ENCODE data around the gene NHSL1. TPM values are rescaled to one million over a fixed set of nuclear protein-coding genes. Genes with fewer than 3 reads are reported as not detected.
A peak's percentile ranks its signal among the peaks of the same experiment; 100 is the strongest.
"Not testable (repeated sequence)": the region's sequence is repeated elsewhere in the genome, so short reads cannot be mapped to it uniquely, and the experiment has no call there.

Gene NHSL1
- total RNA-seq, 1 donor from 2014 or later: 30.2 TPM

DNA sequence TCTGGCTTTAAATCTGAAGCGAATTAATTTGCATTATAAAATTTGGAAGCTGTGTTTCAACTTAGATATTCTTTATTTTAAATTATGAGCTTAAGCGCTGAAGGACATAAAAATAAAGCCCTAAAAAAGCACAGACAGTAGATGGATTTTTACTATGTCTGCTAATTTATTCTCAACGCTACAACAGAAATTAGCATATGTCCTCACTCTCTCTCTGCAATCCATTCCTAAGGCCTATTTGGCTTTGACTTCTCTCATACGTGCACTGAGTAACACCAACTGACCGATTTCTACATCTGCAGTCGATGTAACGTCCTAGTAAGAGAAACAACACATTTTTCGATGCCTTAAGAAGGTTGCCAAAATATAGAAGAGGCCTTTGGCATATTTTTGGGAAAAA lies 71.6 kb downstream of the NHSL1 start:
- no peak for DNase-seq (ENCODE audit: low read depth in 2 of 2)

DNA sequence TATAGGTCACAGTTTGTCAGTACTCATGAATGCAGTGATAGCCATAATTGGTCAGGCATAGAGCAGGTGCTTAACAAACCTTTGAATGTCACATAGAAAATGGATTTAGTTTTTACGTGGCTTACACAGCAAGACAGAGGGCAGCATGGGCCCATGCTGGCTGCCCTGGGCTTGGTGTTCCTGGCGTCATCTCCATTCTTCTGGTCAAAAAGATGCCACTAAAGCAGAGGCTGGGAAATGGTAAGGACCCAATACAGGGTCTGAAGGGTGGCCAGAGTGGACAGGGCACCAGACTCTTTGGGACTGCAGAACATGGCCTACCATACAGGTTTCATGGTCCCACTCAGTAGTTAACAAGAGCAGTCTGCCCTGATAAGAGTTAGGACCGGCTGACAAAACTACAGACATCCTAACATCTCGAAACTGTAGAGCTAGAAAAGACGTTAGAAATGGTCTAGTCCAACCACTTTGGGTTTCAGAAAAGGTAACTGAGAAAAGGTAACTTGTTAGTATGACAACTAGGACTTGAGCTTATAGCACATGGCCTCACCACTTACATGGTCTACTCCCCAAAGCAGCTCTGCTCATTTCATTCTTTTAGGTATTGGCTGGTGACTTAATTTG lies 72.7 kb downstream of the NHSL1 start:
- no peak for DNase-seq (ENCODE audit: low read depth in 2 of 2)

DNA sequence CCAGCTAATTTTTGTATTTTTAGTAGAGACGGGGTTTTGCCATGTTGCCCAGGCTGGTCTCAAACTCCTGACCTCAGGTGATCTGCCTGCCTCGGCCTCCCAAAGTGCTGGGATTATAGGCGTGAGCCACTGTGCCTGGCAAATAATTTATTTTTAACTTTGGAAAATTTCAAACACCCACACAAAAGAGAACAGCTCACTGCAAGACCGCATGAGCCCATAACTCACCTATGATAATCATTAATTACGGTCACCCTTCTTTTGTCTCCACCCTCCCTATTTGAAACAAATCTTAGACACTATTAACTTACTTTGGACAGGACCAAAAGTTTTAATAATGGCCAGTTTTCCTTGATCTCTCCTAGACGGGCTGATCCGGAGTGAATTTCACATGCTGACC lies 74.0 kb downstream of the NHSL1 start:
- not testable (repeated sequence) for DNase-seq (ENCODE audit: low read depth in 2 of 2)

DNA sequence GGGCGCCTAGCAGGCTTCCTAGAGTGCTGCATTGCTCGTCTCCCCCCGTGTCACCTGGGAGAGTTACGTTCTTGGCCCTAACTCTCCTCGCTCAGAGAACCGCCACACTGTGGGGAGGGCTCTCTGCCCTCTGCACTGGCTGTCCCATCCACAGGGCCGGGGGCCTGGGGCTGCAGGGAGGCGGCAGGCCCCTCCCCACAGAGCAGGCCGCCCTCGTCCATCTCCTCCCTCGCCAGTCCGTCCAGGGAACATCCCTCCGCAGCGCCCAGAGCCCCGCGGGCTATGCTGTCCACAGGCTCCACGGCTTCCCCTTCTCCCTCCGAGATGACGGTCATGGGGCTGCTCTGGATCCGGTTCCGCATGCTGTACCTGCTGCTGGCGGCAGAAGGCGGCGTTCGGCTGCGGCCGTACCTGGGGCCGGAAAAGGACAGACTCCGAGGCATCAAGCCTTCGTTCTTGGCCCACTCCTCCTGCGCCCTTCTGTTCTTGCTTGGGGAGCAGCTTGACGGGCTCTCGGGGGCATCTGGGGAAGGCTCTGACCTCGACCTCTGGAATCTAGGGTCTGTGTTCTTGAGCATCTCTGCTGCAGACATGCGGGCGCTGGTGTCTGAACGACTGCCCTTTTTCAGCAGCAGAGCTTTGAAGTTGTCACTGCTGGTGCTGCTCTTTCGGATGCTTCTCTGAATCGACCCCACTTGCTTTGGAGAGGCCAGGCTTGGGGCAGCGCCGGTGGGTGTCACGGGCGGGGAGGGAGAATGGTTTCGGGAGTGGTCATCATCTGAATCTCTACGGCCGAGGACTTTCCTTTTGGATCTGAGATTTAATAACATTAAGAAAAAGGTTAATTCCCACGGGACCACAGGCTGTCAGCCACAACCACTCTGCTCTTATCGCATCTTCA lies 75.0 kb downstream of the NHSL1 start:
- no peak for DNase-seq (ENCODE audit: low read depth in 2 of 2)

DNA sequence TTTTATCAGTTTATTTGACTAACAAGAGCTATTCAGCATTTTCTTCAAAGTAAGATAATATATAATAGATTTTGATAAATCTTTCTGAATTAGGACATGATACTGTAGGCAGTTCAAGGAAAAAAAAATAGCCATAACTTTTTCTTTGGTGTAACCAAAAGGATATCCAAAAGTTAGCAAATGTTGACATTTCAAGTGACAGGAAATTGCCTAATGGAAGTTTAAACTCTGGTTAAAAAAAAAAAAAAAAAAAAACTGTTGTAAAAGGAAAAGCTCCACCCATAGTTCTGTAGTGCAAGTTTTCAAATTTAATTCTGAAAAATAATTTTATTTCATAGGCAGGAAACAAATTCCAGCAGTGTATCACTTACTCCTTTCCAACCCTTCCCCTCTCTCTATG lies 76.4 kb downstream of the NHSL1 start:
- peak in 1 of 2 donors; percentile 74 for DNase-seq (ENCODE audit: low read depth in 2 of 2)

DNA sequence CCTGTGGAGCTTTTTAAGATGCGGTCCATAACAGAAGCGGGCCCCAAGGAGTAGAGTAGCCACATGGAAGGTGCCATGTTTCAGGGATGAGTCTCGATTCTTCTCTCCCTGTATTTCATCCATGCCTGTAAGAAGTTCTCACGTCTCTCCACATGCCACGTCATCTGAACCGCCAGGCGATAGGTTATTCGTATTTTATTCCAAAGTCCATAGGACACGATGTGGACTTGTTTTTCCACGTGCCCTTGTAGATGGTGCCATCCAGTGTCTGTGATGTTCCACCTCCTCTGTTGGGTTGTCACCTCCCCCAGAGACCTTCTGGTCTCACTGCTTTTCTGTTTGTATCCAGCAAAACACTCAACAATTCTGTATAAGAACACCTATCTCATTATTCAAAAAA lies 77.7 kb downstream of the NHSL1 start:
- DNase-seq (ENCODE audit: low read depth in 2 of 2): no peak

DNA sequence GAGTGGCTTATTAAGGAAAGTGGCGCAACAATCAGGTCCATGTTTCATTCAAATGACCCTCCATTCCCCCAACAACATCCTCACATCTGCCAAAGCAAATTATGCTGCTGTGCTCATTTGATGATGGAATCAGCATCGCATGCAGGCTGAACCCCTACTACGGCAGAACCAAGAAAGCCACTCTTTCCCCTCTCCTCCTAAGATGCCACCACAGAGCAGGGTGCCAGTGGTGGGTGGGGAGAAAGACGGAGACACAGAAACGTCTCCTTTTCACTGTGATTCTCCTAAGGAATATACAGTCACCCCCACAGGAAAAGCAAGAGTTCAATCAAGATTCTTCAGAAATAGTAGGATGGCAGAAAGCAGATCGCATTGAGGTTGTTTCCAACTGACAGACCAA lies 78.2 kb downstream of the NHSL1 start:
- DNase-seq (ENCODE audit: low read depth in 2 of 2): no peak

DNA sequence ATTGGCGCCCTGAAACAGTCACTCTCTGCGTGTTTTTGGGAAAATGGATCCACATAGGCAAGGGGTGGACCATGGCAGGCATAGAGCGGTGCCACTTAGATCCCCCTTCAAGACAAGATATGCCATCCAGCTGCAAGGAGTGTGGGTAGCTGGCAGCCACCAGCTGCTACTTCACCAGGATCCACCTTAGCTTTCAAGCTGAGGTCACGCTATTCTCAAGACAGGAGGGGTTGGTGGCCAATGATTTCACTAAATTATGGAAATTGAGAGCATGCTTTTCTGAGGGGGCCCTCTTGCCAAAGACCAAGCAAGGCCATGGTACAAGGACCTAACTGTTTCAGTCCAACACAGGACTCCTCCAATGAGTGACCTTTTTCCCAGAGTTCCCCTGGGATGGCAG lies 78.9 kb downstream of the NHSL1 start:
- DNase-seq (ENCODE audit: low read depth in 2 of 2): no peak

DNA sequence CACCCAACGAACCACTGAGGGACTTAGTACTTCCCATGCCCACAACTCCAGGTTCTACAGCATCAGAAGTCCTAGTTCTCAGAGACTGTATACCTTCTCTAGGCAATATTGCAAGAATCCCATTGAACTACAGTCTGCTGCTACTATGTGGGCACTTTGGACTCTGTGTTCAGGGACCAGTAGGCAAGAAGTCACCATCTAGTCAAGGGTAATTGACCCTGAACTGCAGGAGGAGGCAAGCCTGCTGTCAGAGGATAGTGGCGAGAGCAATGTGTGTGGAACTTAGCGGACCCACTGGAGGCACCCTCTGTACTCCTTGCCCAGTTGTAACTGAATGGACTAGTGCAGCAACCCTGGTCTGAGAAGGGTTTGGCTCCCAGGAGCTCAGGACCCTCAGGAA lies 79.5 kb downstream of the NHSL1 start:
- DNase-seq (ENCODE audit: low read depth in 2 of 2): no peak

DNA sequence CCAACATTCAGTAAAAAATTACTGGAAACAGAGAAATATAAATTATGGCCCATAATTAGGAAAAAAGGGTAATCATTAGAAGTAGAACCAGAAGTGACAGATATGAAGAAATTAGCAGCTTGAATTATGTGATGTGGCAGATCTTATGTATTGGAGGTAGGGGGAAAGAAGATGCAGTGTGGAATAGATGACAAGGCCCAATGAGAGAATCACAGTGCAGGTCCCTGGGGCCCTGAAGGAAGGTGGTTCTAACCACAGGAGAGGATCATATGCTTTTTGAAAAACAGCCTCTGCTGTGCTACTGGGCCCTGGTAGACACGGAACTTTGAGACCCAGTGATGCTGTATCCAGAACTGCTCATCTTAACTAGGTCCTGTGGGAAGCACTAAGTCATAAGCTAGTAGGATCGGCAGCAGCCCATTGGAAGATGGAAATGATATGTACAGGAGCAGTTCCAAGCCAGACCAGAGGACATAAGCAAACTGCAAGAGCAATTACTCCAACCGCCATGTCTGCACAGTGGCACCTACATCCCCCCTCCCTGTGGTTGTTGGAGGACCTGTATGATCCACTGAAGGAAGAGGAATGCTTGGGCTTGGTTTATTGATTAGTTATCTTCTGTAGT lies 81.1 kb downstream of the NHSL1 start:
- no peak for DNase-seq (ENCODE audit: low read depth in 2 of 2)

DNA sequence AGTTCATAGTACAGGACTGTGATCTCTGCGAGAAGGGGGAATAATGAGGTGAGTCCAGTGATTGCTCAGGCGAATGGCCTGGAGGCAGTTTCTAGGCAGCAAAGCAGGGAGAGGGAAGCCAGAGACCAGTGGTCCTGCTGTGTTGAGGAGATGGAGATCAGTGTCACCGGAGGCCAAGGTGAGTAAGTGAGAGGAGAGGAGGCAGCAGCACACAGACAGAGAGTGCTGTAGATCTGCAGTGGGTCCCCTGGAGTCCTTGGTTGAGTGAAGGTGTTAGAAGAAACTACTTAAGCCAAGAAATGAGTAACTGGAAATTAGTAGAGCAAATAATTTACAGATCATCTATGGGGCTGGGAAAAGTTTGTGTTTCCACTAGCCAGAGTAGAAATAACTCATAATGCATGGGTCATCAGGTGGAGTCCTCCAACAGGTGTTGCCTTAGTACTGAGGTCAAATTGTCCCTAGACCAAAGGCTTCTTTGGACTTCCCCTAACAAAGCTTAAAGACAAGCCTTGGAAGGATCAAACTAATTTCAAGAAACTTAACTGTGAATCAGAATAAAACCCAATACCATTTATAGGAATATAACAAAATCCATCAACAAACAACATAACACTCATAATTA lies 81.7 kb downstream of the NHSL1 start:
- DNase-seq (ENCODE audit: low read depth in 2 of 2): no peak

DNA sequence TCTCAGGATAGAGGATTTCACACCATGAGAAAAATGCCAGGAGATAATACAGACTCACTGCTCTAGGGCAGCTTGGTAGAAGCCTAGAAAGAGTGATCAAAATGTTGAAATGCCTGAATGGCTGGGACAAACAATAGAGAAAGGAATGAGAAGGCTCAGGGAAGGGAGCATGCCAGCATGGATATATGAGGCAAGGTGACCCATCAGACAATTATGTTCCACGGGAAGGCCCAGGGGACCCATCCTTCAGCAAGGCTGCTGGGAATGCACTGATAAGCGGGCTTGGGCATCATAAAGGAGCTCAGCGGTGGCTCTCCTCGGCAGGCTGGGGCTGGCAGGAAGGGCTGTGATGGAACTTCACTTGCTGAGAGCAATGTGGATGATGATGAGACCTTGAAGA lies 83.1 kb downstream of the NHSL1 start:
- DNase-seq (ENCODE audit: low read depth in 2 of 2): no peak

DNA sequence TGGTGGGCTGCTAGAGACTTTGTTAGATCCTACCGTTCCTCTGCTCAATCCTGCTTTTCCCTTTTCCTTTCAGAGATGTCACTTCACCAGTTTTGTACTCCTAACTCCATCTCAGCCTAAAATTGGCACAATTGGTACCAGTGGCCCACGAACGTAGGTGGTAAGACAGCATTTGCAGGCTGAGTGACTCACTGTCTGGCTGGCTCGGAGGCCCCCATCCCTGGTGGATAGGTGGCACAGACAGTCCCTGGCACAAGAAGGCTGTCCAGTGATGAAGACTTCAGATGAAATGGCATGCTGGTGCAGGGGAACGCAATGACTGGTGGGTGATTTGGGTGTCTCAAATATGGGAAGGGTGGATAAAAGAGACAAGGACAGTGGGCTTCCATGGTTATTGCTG lies 84.2 kb downstream of the NHSL1 start:
- DNase-seq (ENCODE audit: low read depth in 2 of 2): no peak

DNA sequence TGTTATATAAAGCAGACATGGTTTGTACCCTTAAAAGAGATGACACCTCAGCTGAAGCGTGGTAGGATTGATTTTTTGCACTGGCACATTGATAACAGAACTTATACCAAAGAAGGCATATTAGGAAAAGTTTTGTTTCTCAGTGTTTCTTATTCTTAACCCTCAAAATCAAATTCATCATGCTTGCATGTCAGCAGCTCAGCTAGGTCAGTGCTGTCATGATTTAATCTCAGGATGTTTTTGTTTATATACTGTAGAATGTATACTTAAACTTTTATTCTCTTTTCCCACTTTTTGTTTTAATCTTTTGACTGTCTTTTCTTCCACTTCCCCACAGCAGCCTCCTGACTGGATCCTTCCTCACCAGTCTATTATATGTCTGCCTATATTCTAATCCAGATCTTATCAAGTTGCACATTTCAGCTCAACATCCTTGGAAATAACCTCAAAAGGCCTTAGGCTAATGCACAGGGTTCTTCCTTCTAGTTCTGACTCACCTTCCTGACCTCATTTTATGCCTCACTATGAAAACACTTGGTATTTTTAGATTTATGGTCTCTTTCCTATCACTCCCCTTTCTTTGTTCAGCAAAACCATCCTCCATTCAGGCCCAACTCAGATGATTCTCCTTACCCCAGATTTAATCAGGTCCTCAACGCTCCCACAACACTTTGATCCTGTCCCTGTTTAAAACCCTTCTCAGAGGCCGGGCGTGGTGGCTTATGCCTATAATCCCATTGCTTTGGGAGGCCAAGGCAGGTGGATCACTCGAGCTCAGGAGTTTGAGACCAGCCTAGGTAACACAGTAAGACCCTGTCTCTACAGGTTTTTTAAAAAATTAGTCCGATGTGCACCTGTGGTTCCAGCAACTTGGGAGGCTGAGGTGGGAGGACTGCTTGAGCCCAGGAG lies 88.1 kb downstream of the NHSL1 start:
- DNase-seq (ENCODE audit: low read depth in 2 of 2): peak in 1 of 2 donors; percentile 90

DNA sequence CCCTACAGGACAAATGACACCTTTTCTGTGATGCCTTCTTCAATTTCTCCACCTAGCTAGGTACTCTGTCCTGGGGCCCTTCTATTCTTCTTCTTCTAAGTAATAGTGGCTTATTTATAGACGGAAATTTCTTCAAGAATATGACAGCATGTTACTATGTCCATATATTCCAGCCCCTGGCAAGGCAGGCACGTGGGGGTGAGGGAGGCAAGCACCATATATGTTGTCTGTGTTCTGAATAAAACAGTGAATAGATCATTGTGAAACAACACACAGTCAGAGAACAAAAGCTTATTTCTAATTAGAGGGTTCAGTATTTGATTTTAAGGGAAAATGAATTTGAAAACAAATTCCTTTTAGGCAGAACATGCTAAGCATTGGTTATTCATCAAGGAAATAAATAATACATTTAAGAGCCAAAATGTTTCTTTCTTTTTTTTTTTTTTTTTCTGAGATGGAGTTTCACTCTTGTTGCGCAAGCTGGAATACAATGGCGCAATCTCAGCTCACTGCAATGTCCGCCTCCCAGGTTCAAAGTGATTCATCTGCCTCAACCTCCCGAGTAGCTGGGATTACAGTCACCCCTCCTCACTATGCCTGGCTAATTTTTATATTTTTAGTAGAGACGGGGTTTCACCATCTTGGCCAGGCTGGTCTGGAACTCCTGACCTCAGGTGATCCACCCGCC lies 89.1 kb downstream of the NHSL1 start:
- DNase-seq (ENCODE audit: low read depth in 2 of 2): no peak

DNA sequence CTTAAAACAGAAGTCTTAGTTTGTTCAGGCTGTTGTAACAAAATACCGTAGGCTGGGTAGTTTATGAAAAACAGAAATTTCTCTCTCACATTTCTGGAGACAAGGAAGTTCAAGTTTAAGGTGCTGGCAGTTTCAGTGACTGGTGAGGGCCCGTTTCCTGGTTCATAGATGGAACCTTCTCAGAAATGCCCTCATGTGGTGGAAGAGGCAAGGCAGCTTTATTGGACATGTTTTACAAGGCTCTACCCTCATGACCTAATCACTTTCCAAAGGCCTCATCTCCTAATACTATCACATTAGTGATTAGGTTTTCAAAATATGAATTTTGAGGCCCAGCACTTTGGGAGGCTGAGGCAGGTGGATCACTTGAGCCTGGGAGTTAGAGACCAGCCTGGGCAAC lies 92.9 kb downstream of the NHSL1 start:
- DNase-seq (ENCODE audit: low read depth in 2 of 2): no peak

DNA sequence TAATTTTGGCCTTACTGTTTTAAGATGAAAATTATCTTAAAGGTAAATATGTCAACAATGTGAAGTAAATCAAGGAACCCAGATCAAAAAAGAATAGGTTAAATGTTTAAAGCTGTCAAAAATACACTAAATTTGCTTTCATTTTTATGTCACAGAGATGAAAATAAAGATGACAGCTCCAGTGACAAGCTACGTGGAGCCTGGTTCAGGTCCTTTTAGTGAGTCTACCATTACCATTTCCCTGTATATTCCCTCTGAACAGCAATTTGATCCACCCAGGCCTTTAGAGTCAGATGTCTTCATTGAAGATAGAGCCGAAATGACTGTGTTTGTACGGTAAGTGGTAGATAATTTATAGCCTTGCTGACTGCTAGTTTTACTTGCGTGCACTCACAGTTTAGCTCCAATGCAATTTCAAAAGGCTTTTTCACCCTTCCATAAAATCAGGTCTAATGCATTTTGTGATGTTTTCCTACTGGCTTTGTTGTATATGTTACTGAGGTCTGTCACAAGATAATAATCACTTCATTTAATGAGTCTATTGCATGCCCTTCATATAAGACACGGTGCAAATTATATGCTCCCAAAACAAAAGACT lies 93.4 kb downstream of the NHSL1 start:
- no peak for DNase-seq (ENCODE audit: low read depth in 2 of 2)

DNA sequence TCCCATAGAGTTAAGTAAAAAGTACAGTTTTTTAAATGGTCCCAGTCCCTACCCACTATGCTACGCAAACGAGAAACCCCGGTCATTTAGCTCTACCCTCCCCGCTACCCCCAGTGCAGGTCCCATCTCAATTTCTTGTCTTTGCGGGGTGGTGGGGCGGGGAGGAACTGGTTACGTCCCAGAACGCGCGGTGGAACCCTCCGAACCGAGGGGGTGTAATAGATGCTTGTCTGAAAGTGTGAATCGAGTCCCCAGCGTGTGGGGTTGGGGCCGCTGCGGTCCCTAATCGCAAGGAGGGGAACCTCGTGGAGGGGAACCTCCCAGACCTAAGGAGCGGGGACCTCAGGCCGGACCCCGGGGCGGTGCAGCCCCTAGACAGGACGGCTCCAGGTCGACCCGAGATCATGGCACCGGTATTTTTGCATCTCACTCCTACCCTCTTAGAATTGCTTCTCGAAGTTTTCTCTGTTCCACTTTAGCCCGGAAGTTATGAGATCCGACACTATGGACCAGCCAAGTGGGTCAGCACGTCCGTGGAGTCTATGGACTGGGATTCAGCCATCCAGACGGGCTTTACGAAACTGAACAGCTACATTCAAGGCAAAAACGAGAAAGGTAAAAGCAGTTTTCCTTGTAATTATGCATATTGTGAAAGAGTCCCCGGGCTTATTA lies 94.5 kb downstream of the NHSL1 start:
- DNase-seq (ENCODE audit: low read depth in 2 of 2): peak in 1 of 2 donors; percentile 25

Measured in lung microvascular endothelial cell (primary cell).